AG09319 (cell line): ENCODE data around the gene TMEM117.

ENCODE experiments used
- DNase-seq: peaks from one replicate; pipeline ENCODE4 v3.0.0-alpha.2; 2010; ENCODE audit warnings: low read depth; ENCODE audit errors: extremely low read depth
- CTCF ChIP-seq: IDR thresholded peaks from 2 replicates; pipeline ENCODE4 v1.5.1; 2011; ENCODE audit warnings: low read depth, mild to moderate bottlenecking, inconsistent platforms, low read length, moderate library complexity

The TMEM117 gene

DNA sequence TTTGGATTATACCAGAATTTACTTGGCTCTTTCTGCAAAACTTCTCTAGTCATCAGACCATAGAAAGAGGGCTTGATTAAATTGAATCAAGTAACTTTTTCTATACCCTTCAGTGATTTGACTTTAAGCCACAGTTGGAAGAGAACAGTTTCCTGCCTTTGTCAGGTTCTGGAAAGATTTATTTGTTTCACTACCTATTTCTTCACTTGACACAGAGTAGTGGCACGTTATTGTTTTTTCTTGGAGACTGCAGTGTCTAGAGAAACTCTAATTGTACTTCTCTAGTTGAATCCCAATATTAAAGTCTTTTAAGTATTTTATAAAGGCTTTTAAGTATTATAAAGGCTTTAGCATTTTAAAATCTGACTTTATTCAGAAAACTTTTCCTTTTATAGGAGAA, 138.1 kb downstream of the TMEM117 start:
- no peak for TF ChIP-seq CTCF
- no peak for DNase-seq

DNA sequence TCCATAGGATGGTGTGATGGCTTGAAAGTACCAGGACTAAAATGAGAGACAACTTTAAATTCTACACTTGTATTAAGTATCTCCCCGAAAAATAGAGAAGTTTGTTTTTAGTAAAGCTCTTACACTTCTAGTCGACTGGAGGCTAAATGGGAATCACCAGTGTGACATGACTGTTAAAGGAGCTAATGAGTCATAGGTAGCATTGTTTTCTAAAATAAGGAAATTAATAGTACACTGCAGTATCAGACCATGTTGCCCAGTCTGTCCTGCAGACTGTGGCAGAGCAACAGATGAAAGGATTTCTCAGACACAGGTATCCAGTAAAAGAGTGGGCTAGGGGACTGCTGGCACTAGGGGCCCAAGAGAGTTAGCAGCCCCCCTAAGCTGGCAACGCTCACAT, 140.1 kb downstream of the TMEM117 start:
- TF ChIP-seq CTCF = no peak
- no peak for DNase-seq

- DNase-seq = no peak
- TF ChIP-seq CTCF = no peak
These were observed 142.7 kb downstream of the TMEM117 start for GRCh38 chr12:43978556-43978955.

DNA sequence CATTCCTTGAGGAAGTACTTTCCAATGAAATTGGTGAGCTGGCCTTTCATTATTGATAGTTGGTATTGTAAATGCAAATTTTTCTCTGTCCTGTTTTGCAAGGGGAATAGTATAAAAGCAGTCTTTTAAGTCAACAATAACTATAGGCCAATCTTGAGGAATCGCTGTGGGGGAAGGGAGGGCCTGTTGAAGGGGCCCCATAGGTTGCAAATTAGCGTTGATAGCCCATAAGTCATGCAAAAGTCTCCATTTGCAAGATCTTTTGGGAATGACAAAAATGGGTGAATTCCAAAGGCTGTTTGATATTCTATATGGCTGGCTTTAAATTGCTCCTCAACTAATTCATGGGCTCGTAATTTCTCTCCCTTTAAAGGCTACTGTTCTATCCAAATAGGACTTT, 143.6 kb downstream of the TMEM117 start:
- TF ChIP-seq CTCF = no peak
- DNase-seq = no peak

GRCh38 chr12:43980627-43981191, 144.8 kb downstream of the TMEM117 start:
- no peak for DNase-seq
- TF ChIP-seq CTCF = no peak

DNA sequence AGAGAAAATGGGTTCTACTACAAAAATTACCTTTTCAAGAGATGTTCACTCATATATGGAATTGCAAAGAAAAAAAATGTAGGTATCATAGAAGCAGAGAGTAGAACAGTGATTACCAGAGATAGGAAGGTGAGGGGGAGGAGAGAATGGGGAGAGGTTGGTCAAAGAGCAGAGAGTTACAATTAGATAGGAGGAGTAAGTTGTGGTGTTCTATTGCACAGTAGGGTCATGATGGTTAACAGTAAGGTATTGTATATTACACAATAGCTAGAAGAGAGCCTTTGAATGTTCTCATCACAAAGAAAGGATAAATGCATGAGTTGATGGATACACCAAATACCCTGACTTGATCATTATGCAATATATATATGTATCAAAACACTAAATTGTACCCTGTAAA, 145.8 kb downstream of the TMEM117 start:
- DNase-seq = no peak
- TF ChIP-seq CTCF = no peak

- DNase-seq = no peak
- TF ChIP-seq CTCF = no peak
These were observed 146.7 kb downstream of the TMEM117 start for GRCh38 chr12:43982544-43982943.
